Tibial artery (tissue), 4 donors: ENCODE measurements around the gene STK40.

ENCODE experiments used
- DNase-seq, 2 donors: peaks; one replicate each; pipeline ENCODE4 v3.0.0-alpha.2; 2019
- H3K27ac ChIP-seq, 2 donors: fragments of 200-600 bp; sonication (generic) in 1 of 2; 1 replicate in 1 of 2; 2 replicates in 1 of 2; pipeline ENCODE4 v1.5.1; 2018 to 2019; ENCODE audit warnings: mild to moderate bottlenecking in 1 of 2
- H3K27me3 ChIP-seq, 2 donors: fragments of 200-600 bp; sonication (generic) in 1 of 2; one replicate each; pipeline versions ENCODE4 v1.5.1 to v1.6.0; 2016 to 2019
- H3K36me3 ChIP-seq, 3 donors: fragments of 200-600 bp; sonication (generic) in 2 of 3; one replicate each; pipeline ENCODE4 v1.5.1; 2016 to 2019; ENCODE audit warnings: mild to moderate bottlenecking in 2 of 3
- H3K4me1 ChIP-seq, 4 donors: fragments of 200-600 bp; sonication (generic) in 2 of 4; 1 replicate in 3 of 4; 2 replicates in 1 of 4; pipeline ENCODE4 v1.5.1; 2016 to 2019
- H3K4me3 ChIP-seq, 2 donors: fragments of 200-600 bp; sonication (generic) in 1 of 2; 1 replicate in 1 of 2; 2 replicates in 1 of 2; pipeline ENCODE4 v1.5.1; 2018 to 2019; ENCODE audit warnings: mild to moderate bottlenecking in 2 of 2
- H3K9me3 ChIP-seq, 3 donors: fragments of 200-600 bp; sonication (generic) in 1 of 3; one replicate each; pipeline ENCODE4 v1.5.1; 2016 to 2019
- intact Hi-C: fragments of 100-400 bp; cut with DNase I; formaldehyde crosslinking; loops from one replicate; pipeline ENCODE4 v1.15.0; 2023; ENCODE audit warnings: low total_unique reads
- TF ChIP-seq, protein P1 (sequence below), 2 experiments: fragments of 200-600 bp in 1 of 2; fragments of 450-650 bp in 1 of 2; IDR thresholded peaks; one replicate each; pipeline ENCODE4 v1.5.1; 2017 to 2019; ENCODE audit warnings: antibody characterized with exemption in 2 of 2, mild to moderate bottlenecking in 1 of 2, moderate library complexity in 1 of 2

STK40 gene

DNA sequence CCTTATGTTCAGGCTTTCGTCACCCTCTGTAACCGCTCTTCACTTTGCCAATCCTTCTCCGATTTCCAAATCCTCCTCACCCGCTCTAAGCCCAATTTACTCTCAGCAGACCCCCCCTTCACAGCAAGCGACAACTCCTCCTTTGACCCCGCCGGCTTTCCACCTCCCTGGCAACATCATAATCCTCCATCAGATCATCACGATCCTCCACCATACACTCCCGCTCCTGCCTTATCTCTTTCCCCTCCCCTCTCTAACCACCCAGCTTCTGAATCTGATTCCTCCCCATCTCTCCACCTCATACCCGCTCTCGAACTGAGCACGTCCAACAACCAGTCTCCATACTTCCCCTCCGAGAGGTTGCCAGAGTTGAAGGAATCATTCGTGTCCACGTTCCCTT, 54.8 kb downstream of the STK40 start:
- Histone ChIP-seq H3K4me1 (peaks cover 0 to 7% (median 2%) of the 10 kb centered on the region in 4 donors), H3K27ac (no peak overlapping the region), H3K9me3 (no peaks in the 10 kb centered on the region), H3K27me3 (no peaks in the 10 kb centered on the region), H3K4me3 (no peak overlapping the region), H3K36me3 (no peaks in the 10 kb centered on the region)
- no peak for DNase-seq
- intact Hi-C loops = no loop called here
- TF ChIP-seq, protein P1, sequence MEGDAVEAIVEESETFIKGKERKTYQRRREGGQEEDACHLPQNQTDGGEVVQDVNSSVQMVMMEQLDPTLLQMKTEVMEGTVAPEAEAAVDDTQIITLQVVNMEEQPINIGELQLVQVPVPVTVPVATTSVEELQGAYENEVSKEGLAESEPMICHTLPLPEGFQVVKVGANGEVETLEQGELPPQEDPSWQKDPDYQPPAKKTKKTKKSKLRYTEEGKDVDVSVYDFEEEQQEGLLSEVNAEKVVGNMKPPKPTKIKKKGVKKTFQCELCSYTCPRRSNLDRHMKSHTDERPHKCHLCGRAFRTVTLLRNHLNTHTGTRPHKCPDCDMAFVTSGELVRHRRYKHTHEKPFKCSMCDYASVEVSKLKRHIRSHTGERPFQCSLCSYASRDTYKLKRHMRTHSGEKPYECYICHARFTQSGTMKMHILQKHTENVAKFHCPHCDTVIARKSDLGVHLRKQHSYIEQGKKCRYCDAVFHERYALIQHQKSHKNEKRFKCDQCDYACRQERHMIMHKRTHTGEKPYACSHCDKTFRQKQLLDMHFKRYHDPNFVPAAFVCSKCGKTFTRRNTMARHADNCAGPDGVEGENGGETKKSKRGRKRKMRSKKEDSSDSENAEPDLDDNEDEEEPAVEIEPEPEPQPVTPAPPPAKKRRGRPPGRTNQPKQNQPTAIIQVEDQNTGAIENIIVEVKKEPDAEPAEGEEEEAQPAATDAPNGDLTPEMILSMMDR (IDR thresholded peaks at IDR 0.05) = no peak

DNA sequence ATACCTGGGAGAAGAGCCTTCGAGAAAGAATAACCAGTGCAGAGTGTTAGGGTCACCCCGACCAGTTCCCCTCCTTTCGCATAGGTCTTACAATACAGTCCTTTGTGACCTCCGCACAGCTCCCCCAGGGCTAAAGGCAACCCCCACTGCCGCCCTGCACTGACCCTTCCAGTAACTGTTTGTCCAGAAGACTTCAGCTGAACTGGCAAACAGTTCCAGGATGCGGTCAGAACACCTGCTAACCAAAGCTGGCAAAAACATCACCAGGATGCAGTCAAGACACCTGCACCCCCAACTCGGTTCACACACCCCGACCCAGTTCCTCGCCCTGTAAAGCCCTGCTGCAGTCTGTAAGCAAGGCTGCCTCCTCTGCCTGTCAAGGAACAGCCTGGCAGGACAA, 55.9 kb downstream of the STK40 start:
- H3K27me3 ChIP-seq = no peaks in the 10 kb centered on the region
- H3K4me3 ChIP-seq = no peak overlapping the region
- no peaks in the 10 kb centered on the region for H3K36me3 ChIP-seq
- H3K9me3 ChIP-seq = no peaks in the 10 kb centered on the region
- TF ChIP-seq, protein P1 (IDR thresholded peaks at IDR 0.05) = no peak
- H3K4me1 ChIP-seq = peaks cover 0 to 8% (median 2%) of the 10 kb centered on the region in 4 donors
- no peak overlapping the region for H3K27ac ChIP-seq
- intact Hi-C loops = no loop called here
- no peak for DNase-seq

DNA sequence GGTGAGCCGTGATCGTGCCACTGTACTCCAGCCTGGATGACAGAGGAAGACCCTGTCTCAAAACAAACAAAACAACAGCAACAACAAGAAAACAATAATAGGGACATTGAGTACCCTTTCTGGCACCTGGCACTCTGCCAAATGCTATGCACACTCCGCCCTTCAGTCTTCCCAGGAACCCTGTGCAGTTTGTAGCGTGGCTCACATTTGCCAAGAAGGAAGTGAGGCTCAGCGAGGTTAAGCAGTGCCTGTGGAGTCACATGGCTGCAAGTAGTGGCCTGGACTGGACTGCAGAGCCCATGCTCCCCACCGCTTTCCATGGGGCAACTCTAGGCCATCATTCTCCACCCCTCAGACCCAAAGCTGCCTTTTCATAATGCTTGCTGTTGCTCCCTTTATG, 57.0 kb downstream of the STK40 start:
- no peak overlapping the region for H3K4me3 ChIP-seq
- H3K9me3 ChIP-seq = no peaks in the 10 kb centered on the region
- H3K36me3 ChIP-seq = no peaks in the 10 kb centered on the region
- intact Hi-C loops = no loop called here
- DNase-seq = peak in 1 of 2 donors; percentile 55
- TF ChIP-seq, protein P1 (IDR thresholded peaks at IDR 0.05) = no peak
- H3K27ac ChIP-seq = no peak overlapping the region
- no peaks in the 10 kb centered on the region for H3K27me3 ChIP-seq
- peaks cover 0 to 18% (median 11%) of the 10 kb centered on the region in 4 donors for H3K4me1 ChIP-seq

DNA sequence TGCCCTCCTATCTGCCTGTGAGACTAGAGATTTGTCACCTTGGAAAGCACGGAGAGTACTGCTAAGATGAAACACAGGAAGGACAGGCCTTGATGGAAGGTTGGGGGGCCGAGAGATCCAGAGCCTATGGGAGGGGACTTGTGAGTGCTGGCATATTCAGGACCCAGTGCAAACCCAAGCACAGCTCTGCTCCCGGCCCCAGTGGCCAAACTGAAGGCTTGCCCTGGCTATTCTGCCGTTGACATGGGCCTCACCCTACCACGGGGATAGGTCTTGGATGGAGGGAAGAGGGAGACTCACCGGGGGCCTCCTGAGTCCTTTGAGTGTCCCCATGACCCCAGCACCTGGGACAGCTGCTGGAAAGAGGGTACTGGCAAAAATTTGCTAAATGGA, 57.6 kb downstream of the STK40 start:
- no peak overlapping the region for H3K27ac ChIP-seq
- no peaks in the 10 kb centered on the region for H3K36me3 ChIP-seq
- DNase-seq = no peak
- intact Hi-C loops = no loop called here
- H3K4me3 ChIP-seq = no peak overlapping the region
- no peaks in the 10 kb centered on the region for H3K9me3 ChIP-seq
- TF ChIP-seq, protein P1 (IDR thresholded peaks at IDR 0.05) = no peak
- peaks cover 0 to 18% (median 11%) of the 10 kb centered on the region in 4 donors for H3K4me1 ChIP-seq
- H3K27me3 ChIP-seq = no peaks in the 10 kb centered on the region

DNA sequence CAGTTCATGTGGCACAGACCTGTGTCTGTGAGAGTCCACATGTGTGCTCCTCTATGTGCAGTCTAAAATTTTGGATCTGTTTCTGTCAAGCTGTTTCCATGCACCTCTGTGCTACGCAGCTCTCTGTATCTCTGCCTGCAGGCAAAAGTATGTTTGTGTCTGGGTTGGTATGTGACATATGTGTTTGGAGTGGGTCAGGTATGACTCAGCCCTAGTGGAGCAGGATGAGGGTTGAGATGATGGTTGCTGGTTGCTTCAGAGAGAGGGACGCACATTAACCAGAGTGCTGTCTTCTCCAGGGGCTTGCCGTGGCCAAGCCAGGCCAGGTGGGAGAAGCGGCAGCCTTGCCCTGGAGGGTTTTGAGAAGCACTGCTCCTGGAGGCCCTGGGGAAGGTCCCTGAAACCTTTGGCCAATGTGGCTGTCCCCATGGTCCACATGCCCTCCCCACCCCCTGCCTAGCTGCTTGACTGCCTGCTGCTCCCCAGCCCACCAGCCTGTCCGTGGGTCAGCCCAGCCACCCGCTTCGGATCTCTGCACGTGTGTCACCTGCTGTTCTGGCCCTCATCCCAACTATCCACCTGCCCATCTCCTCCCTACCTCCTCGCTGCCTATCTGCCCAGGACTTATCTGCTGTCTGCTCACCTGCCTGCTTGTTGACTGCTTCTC, 58.2 kb downstream of the STK40 start:
- TF ChIP-seq, protein P1 (IDR thresholded peaks at IDR 0.05) = no peak
- Histone ChIP-seq H3K4me1 (peaks cover 0 to 23% (median 11%) of the 10 kb centered on the region in 4 donors), H3K4me3 (no peak overlapping the region), H3K27ac (no peak overlapping the region), H3K9me3 (no peaks in the 10 kb centered on the region), H3K36me3 (no peaks in the 10 kb centered on the region), H3K27me3 (no peaks in the 10 kb centered on the region)
- no peak for DNase-seq
- intact Hi-C loops = no loop called here
